ENCODE measurements around the gene ARHGAP42. TPM values are rescaled to one million over a fixed set of nuclear protein-coding genes. Genes with fewer than 3 reads are reported as not detected.

Gene ARHGAP42
- total RNA-seq, 1 donor from 2014 or later: 11.2 TPM

GRCh38 chr11:100680070-100680469 lies 7.0 kb upstream of the ARHGAP42 start:
- DNase-seq (ENCODE audit: low spot score) (no peak), ATAC-seq (no peak)

- ATAC-seq: peak; percentile 50
- DNase-seq (ENCODE audit: low spot score): no peak
Observed at GRCh38 chr11:100681064-100681502, 6.0 kb upstream of the ARHGAP42 start.

GRCh38 chr11:100682247-100682969 lies 4.7 kb upstream of the ARHGAP42 start:
- DNase-seq (ENCODE audit: low spot score): no peak
- ATAC-seq: peak; percentile 42

GRCh38 chr11:100683126-100683525 lies 4.0 kb upstream of the ARHGAP42 start:
- DNase-seq (ENCODE audit: low spot score) (no peak), ATAC-seq (no peak)

- no peak for DNase-seq (ENCODE audit: low spot score)
- no peak for ATAC-seq
Observed at GRCh38 chr11:100684101-100685065, 2.7 kb upstream of the ARHGAP42 start.

- no peak for ATAC-seq
- no peak for DNase-seq (ENCODE audit: low spot score)
Observed at GRCh38 chr11:100686476-100687053, 523 bp upstream of the ARHGAP42 start.

GRCh38 chr11:100687630-100688395 lies 725 bp downstream of the ARHGAP42 start:
- peak; percentile 69 for DNase-seq (ENCODE audit: low spot score)
- ATAC-seq: peak; percentile 70

GRCh38 chr11:100689141-100689540 lies 2.1 kb downstream of the ARHGAP42 start:
- no peak for ATAC-seq

GRCh38 chr11:100691896-100692653 lies 5.0 kb downstream of the ARHGAP42 start:
- no peak for ATAC-seq
- DNase-seq (ENCODE audit: low spot score): no peak

More at GRCh38 chr11:100689141-100689540, 2.1 kb downstream of the ARHGAP42 start:
- no peak for DNase-seq (ENCODE audit: low spot score)

- no peak for ATAC-seq
- DNase-seq (ENCODE audit: low spot score): no peak
Observed at GRCh38 chr11:100695911-100696310, 8.8 kb downstream of the ARHGAP42 start.

- no peak for ATAC-seq
- no peak for DNase-seq (ENCODE audit: low spot score)
Observed at GRCh38 chr11:100703139-100703538, 16.1 kb downstream of the ARHGAP42 start.

- DNase-seq (ENCODE audit: low spot score): no peak
- ATAC-seq: no peak
Observed at GRCh38 chr11:100703801-100704575, 16.9 kb downstream of the ARHGAP42 start.

- DNase-seq (ENCODE audit: low spot score) (no peak), ATAC-seq (no peak)
Observed at GRCh38 chr11:100705447-100705846, 18.4 kb downstream of the ARHGAP42 start.

- DNase-seq (ENCODE audit: low spot score): no peak
- no peak for ATAC-seq
Observed at GRCh38 chr11:100706179-100706578, 19.1 kb downstream of the ARHGAP42 start.

GRCh38 chr11:100709233-100709957 lies 22.3 kb downstream of the ARHGAP42 start:
- DNase-seq (ENCODE audit: low spot score): no peak

GRCh38 chr11:100711984-100712383 lies 24.9 kb downstream of the ARHGAP42 start:
- DNase-seq (ENCODE audit: low spot score) (no peak), ATAC-seq (no peak)

More at GRCh38 chr11:100709233-100709957, 22.3 kb downstream of the ARHGAP42 start:
- no peak for ATAC-seq

- DNase-seq (ENCODE audit: low spot score) (no peak), ATAC-seq (peak; percentile 32)
Observed at GRCh38 chr11:100712583-100712982, 25.5 kb downstream of the ARHGAP42 start.

GRCh38 chr11:100715165-100715761 lies 28.2 kb downstream of the ARHGAP42 start:
- peak; percentile 30 for ATAC-seq
- DNase-seq (ENCODE audit: low spot score): no peak

Data from left lobe of liver (tissue), 2 donors.